B cell (primary cell): ENCODE measurements around the gene SETDB1.

Experiments used
- EZH2 ChIP-seq: IDR thresholded peaks from 2 replicates; pipeline ENCODE4 v1.6.1; 2012; ENCODE audit warnings: borderline replicate concordance, low read depth, mild to moderate bottlenecking, moderate library complexity, low read length; ENCODE audit not compliant: insufficient read depth, poor library complexity, severe bottlenecking
- TF ChIP-seq, protein P1 (sequence below): fragments of 200-600 bp; IDR thresholded peaks from one replicate; pipeline ENCODE4 v1.8.0; 2022; ENCODE audit warnings: antibody characterized with exemption, mild to moderate bottlenecking

DNA sequence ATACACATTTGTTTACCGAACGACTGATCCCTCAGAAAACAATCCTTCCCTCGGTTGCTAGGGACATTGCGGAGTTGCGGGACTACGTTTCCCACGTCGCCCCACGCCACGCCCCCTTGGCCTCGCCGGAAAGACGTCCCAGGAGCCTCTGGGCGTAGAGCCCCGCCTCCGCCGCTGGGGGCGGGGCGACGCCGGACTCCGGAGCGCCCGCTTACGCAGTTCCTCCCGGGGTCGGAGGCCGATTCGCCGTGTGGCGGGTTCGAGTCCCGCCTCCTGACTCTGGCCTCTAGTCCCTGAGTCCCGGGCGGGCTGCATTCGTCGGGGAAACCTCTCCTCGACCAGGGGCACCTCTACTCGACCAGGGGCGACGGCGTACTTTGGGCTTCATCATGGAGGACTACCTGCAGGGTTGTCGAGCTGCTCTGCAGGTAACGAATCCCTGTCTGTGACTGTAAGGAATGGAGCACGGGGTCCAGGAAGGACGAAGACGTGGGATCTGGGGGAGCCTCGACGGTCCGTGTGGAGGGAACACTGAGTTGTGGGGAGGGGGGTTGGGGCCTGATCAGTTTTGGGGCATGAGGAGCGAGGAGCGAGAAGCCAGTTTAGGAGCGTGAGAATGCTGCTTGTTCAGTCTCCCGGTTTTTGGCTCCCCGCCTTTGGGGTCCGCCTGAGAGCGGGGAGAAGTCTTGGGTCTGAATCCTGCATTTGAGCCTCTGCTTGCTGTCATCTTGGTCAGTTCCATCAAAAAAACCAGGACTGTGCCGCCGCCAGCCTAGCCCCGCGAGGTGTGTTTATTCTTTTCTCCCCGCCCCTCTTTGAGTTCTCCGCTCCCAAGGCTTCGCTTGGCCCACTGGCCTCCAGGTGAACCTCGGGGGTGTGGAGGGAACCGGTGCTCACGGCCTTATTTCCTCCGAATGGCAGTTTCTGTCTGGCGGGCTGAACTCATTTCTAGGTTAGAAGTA, 82.4 kb downstream of the SETDB1 start, which contains the start of gene PRUNE1:
- TF ChIP-seq, protein P1, sequence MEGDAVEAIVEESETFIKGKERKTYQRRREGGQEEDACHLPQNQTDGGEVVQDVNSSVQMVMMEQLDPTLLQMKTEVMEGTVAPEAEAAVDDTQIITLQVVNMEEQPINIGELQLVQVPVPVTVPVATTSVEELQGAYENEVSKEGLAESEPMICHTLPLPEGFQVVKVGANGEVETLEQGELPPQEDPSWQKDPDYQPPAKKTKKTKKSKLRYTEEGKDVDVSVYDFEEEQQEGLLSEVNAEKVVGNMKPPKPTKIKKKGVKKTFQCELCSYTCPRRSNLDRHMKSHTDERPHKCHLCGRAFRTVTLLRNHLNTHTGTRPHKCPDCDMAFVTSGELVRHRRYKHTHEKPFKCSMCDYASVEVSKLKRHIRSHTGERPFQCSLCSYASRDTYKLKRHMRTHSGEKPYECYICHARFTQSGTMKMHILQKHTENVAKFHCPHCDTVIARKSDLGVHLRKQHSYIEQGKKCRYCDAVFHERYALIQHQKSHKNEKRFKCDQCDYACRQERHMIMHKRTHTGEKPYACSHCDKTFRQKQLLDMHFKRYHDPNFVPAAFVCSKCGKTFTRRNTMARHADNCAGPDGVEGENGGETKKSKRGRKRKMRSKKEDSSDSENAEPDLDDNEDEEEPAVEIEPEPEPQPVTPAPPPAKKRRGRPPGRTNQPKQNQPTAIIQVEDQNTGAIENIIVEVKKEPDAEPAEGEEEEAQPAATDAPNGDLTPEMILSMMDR = no peak
- TF ChIP-seq EZH2 = no peak
